Loucy (cell line): ENCODE measurements around the gene OR51B6.

Experiments used
- H2AFZ ChIP-seq: fragments of 200-600 bp; sonication (generic); 2 replicates; pipeline ENCODE4 v1.6.0; 2016; ENCODE audit warnings: antibody characterized with exemption, mild to moderate bottlenecking, low read length, moderate library complexity
- H3F3A ChIP-seq: fragments of 200-600 bp; 2 replicates; pipeline ENCODE4 v1.6.0; 2016; ENCODE audit warnings: antibody characterized with exemption, low read depth, mild to moderate bottlenecking
- H3K27me3 ChIP-seq: fragments of 200-600 bp; sonication (generic); 2 replicates; pipeline ENCODE4 v1.6.1; 2014; ENCODE audit warnings: low read length, mild to moderate bottlenecking; ENCODE audit not compliant: insufficient read depth, poor library complexity, severe bottlenecking
- H3K36me3 ChIP-seq: fragments of 200-600 bp; sonication (generic); 2 replicates; pipeline ENCODE4 v1.6.1; 2016; ENCODE audit warnings: low read length; ENCODE audit not compliant: insufficient read depth
- H3K4me1 ChIP-seq: fragments of 200-600 bp; sonication (generic); 2 replicates; pipeline ENCODE4 v1.5.1; 2014; ENCODE audit warnings: low read length, mild to moderate bottlenecking; ENCODE audit not compliant: insufficient read depth, poor library complexity, severe bottlenecking
- H3K4me2 ChIP-seq: fragments of 200-600 bp; sonication (generic); 2 replicates; pipeline ENCODE4 v1.6.0; 2014; ENCODE audit warnings: antibody characterized with exemption, low read length, low read depth, mild to moderate bottlenecking; ENCODE audit not compliant: poor library complexity, severe bottlenecking
- H3K4me3 ChIP-seq: fragments of 200-600 bp; sonication (generic); 2 replicates; pipeline ENCODE4 v1.5.1; 2014; ENCODE audit warnings: low read length, mild to moderate bottlenecking, mixed read lengths; ENCODE audit not compliant: poor library complexity, severe bottlenecking
- H3K79me2 ChIP-seq: fragments of 200-600 bp; sonication (generic); 2 replicates; pipeline ENCODE4 v1.6.1; 2014; ENCODE audit warnings: low read length; ENCODE audit not compliant: insufficient read depth
- H3K9ac ChIP-seq: fragments of 200-600 bp; sonication (generic); 2 replicates; pipeline ENCODE4 v1.6.0; 2014; ENCODE audit warnings: mild to moderate bottlenecking, low read depth, low read length, moderate library complexity; ENCODE audit not compliant: poor library complexity, severe bottlenecking
- H3K9me2 ChIP-seq: fragments of 200-600 bp; sonication (generic); replicated peaks from 2 replicates; pipeline ENCODE4 v1.6.1; 2016; ENCODE audit warnings: low read depth, low read length, mixed read lengths
- H3K9me3 ChIP-seq: fragments of 200-600 bp; sonication (generic); 2 replicates; pipeline ENCODE4 v1.6.1; 2014; ENCODE audit warnings: mild to moderate bottlenecking, antibody characterized with exemption, low read length, low read depth; ENCODE audit not compliant: insufficient read depth
- H4K20me1 ChIP-seq: fragments of 200-600 bp; sonication (generic); 2 replicates; pipeline ENCODE4 v1.6.0; 2014; ENCODE audit warnings: antibody characterized with exemption, low read length, mild to moderate bottlenecking; ENCODE audit not compliant: insufficient read depth, poor library complexity, severe bottlenecking
- EZH2phosphoT487 ChIP-seq: fragments of 200-600 bp; IDR thresholded peaks from 2 replicates; pipeline ENCODE4 v1.6.1; 2018; ENCODE audit warnings: antibody characterized with exemption, mild to moderate bottlenecking, moderate library complexity, borderline replicate concordance
- TF ChIP-seq, protein P1 (sequence below): fragments of 200-600 bp; sonication (generic); conservative IDR thresholded peaks from 2 replicates; pipeline ENCODE4 v1.5.1; 2014; ENCODE audit warnings: mild to moderate bottlenecking, antibody characterized with exemption, low read length

Gene OR51B6

GRCh38 chr11:5383576-5383975 is 32.3 kb downstream of the OR51B6 start, which contains the start of gene OR51M1:
Gene OR51M1, plus strand, starts transcription at chr11:5383812. Its CDS starts 5,587 bp downstream, at chr11:5389399.
- H3F3A ChIP-seq: no peaks in the 10 kb centered on the region
- no peak within 1 kb of the TSS for H2AFZ ChIP-seq
- no peaks in the 10 kb centered on the region for H3K27me3 ChIP-seq
- H3K9me3 ChIP-seq: no peaks in the 10 kb centered on the region
- H3K36me3 ChIP-seq: no peaks in the 10 kb centered on the region
- H3K9ac ChIP-seq: no peak within 1 kb of the TSS
- H4K20me1 ChIP-seq: no peaks in the 10 kb centered on the region
- no peaks in the 10 kb centered on the region for H3K79me2 ChIP-seq
- 0 out of 2 replicates have a peak, but pooled peaks cover 3% of the 10 kb centered on the region for H3K9me2 ChIP-seq
- TF ChIP-seq, protein P1, sequence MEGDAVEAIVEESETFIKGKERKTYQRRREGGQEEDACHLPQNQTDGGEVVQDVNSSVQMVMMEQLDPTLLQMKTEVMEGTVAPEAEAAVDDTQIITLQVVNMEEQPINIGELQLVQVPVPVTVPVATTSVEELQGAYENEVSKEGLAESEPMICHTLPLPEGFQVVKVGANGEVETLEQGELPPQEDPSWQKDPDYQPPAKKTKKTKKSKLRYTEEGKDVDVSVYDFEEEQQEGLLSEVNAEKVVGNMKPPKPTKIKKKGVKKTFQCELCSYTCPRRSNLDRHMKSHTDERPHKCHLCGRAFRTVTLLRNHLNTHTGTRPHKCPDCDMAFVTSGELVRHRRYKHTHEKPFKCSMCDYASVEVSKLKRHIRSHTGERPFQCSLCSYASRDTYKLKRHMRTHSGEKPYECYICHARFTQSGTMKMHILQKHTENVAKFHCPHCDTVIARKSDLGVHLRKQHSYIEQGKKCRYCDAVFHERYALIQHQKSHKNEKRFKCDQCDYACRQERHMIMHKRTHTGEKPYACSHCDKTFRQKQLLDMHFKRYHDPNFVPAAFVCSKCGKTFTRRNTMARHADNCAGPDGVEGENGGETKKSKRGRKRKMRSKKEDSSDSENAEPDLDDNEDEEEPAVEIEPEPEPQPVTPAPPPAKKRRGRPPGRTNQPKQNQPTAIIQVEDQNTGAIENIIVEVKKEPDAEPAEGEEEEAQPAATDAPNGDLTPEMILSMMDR: no peak
- TF ChIP-seq EZH2phosphoT487: no peak
- H3K4me1 ChIP-seq: no peaks in the 10 kb centered on the region
- H3K4me2 ChIP-seq: no peak within 1 kb of the TSS
- H3K4me3 ChIP-seq: no peak within 1 kb of the TSS

DNA sequence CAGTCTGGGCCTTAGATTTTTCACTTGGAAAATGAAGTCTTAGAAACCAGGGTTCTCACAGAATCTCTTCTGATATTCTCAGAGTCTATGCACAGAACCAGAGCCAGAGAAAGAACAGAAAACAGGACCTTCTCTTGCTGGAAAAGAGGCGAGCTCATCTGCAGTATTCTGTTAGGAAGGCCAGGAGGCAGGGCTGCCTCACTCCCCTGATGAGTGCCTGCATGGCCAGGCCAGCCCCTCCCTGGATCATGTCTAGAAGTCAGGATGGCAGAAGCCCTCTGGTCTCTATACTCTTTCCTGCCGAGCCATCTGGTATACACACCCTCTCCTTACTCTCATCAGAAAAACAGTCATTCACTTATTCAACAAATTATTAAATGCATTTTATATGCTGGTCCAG is 33.0 kb downstream of the OR51B6 start:
- no peaks in the 10 kb centered on the region for H3K4me1 ChIP-seq
- H3K27me3 ChIP-seq: no peaks in the 10 kb centered on the region
- H3K9me2 ChIP-seq: 0 out of 2 replicates have a peak, but pooled peaks cover 3% of the 10 kb centered on the region
- no peak overlapping the region for H3K9ac ChIP-seq
- H4K20me1 ChIP-seq: no peaks in the 10 kb centered on the region
- H3K79me2 ChIP-seq: no peaks in the 10 kb centered on the region
- no peak for TF ChIP-seq EZH2phosphoT487
- TF ChIP-seq, protein P1: no peak
- H3F3A ChIP-seq: no peaks in the 10 kb centered on the region
- no peak overlapping the region for H3K4me3 ChIP-seq
- no peak overlapping the region for H3K4me2 ChIP-seq
- no peak overlapping the region for H2AFZ ChIP-seq
- H3K36me3 ChIP-seq: no peaks in the 10 kb centered on the region
- no peaks in the 10 kb centered on the region for H3K9me3 ChIP-seq

GRCh38 chr11:5390210-5390609 is 38.9 kb downstream of the OR51B6 start:
- H3K79me2 ChIP-seq: no peaks in the 10 kb centered on the region
- H3K9me3 ChIP-seq: no peaks in the 10 kb centered on the region
- 0 out of 2 replicates have a peak, but pooled peaks cover 3% of the 10 kb centered on the region for H3K9me2 ChIP-seq
- H3K4me3 ChIP-seq: no peak overlapping the region
- H3F3A ChIP-seq: no peaks in the 10 kb centered on the region
- no peaks in the 10 kb centered on the region for H4K20me1 ChIP-seq
- H3K4me1 ChIP-seq: no peaks in the 10 kb centered on the region
- H3K36me3 ChIP-seq: no peaks in the 10 kb centered on the region
- H2AFZ ChIP-seq: no peak overlapping the region
- no peak overlapping the region for H3K9ac ChIP-seq
- no peak overlapping the region for H3K4me2 ChIP-seq
- TF ChIP-seq EZH2phosphoT487: no peak
- TF ChIP-seq, protein P1: peak; percentile 24; the same call in 1 of the 2 replicates
- no peaks in the 10 kb centered on the region for H3K27me3 ChIP-seq
